Activated naive CD8-positive, alpha-beta T cell (primary cell): ENCODE results near the gene RSAD1.

Experiments
- H3K27ac Mint-ChIP-seq: one replicate; pipeline ENCODE4 v1.8.0; 2021; ENCODE audit warnings: mixed read lengths
- H3K27me3 Mint-ChIP-seq: one replicate; pipeline ENCODE4 v1.8.0; 2021; ENCODE audit warnings: mixed read lengths
- H3K36me3 Mint-ChIP-seq: one replicate; pipeline ENCODE4 v1.8.0; 2021; ENCODE audit warnings: mixed read lengths
- H3K4me1 Mint-ChIP-seq: one replicate; pipeline ENCODE4 v1.8.0; 2021; ENCODE audit warnings: low read depth, mixed read lengths
- H3K4me3 Mint-ChIP-seq: one replicate; pipeline ENCODE4 v1.8.0; 2021; ENCODE audit warnings: mild to moderate bottlenecking, mixed read lengths
- H3K9me3 Mint-ChIP-seq: one replicate; pipeline ENCODE4 v1.8.0; 2021; ENCODE audit warnings: low read depth, mixed read lengths

Gene RSAD1

DNA sequence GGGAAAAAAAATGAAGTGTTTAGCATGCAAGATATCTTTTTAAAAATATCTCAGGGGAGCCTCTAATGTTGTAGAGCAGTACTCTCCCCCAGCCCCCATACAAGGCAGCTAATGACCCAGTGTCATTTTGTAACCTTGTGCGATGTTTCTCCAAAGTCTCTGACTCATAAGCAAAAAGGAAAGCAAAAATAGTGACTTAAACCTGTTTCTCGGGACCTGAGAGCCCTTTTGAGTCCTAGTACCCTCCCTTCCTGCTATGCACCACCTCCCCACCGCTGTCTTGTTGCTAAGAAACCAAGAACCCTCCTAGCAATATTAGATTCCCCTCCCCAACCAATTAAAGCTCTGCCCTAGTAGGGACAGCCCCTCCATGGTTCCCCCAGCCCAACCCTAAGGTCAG lies 32.4 kb downstream of the RSAD1 start:
- no peak overlapping the region for H3K27ac Mint-ChIP-seq

GRCh38 chr17:50513495-50513894 lies 34.8 kb downstream of the RSAD1 start:
- no peak overlapping the region for H3K27ac Mint-ChIP-seq

More for the DNA sequence above, 32.4 kb downstream of the RSAD1 start:
- H3K36me3 Mint-ChIP-seq: no peaks in the 10 kb centered on the region
- no peaks in the 10 kb centered on the region for H3K27me3 Mint-ChIP-seq
- H3K4me1 Mint-ChIP-seq: peaks cover 30% of the 10 kb centered on the region
- no peak overlapping the region for H3K4me3 Mint-ChIP-seq
- H3K9me3 Mint-ChIP-seq: no peaks in the 10 kb centered on the region

GRCh38 chr17:50514388-50514787 lies 35.7 kb downstream of the RSAD1 start:
- H3K9me3 Mint-ChIP-seq: no peaks in the 10 kb centered on the region
- H3K27ac Mint-ChIP-seq: no peak overlapping the region
- H3K36me3 Mint-ChIP-seq: no peaks in the 10 kb centered on the region
- H3K4me1 Mint-ChIP-seq: peaks cover 22% of the 10 kb centered on the region
- no peaks in the 10 kb centered on the region for H3K27me3 Mint-ChIP-seq
- no peak overlapping the region for H3K4me3 Mint-ChIP-seq

More at GRCh38 chr17:50513495-50513894, 34.8 kb downstream of the RSAD1 start:
- no peaks in the 10 kb centered on the region for H3K9me3 Mint-ChIP-seq
- H3K4me3 Mint-ChIP-seq: no peak overlapping the region
- no peaks in the 10 kb centered on the region for H3K27me3 Mint-ChIP-seq
- H3K4me1 Mint-ChIP-seq: peaks cover 30% of the 10 kb centered on the region
- no peaks in the 10 kb centered on the region for H3K36me3 Mint-ChIP-seq

GRCh38 chr17:50514936-50515702 lies 36.5 kb downstream of the RSAD1 start:
- Mint-ChIP-seq H3K27me3 (no peaks in the 10 kb centered on the region), H3K36me3 (no peaks in the 10 kb centered on the region), H3K4me1 (peaks cover 18% of the 10 kb centered on the region), H3K4me3 (no peak overlapping the region), H3K9me3 (no peaks in the 10 kb centered on the region), H3K27ac (no peak overlapping the region)

GRCh38 chr17:50517011-50517410 lies 38.4 kb downstream of the RSAD1 start:
- H3K4me3 Mint-ChIP-seq: no peak overlapping the region
- H3K36me3 Mint-ChIP-seq: peaks cover 2% of the 10 kb centered on the region
- no peaks in the 10 kb centered on the region for H3K27me3 Mint-ChIP-seq
- no peak overlapping the region for H3K27ac Mint-ChIP-seq
- H3K4me1 Mint-ChIP-seq: peaks cover 5% of the 10 kb centered on the region
- no peaks in the 10 kb centered on the region for H3K9me3 Mint-ChIP-seq

GRCh38 chr17:50517504-50518383 lies 39.1 kb downstream of the RSAD1 start:
- Mint-ChIP-seq H3K4me3 (no peak overlapping the region), H3K36me3 (peaks cover 2% of the 10 kb centered on the region), H3K4me1 (peaks cover 4% of the 10 kb centered on the region), H3K27ac (no peak overlapping the region), H3K27me3 (no peaks in the 10 kb centered on the region), H3K9me3 (no peaks in the 10 kb centered on the region)

DNA sequence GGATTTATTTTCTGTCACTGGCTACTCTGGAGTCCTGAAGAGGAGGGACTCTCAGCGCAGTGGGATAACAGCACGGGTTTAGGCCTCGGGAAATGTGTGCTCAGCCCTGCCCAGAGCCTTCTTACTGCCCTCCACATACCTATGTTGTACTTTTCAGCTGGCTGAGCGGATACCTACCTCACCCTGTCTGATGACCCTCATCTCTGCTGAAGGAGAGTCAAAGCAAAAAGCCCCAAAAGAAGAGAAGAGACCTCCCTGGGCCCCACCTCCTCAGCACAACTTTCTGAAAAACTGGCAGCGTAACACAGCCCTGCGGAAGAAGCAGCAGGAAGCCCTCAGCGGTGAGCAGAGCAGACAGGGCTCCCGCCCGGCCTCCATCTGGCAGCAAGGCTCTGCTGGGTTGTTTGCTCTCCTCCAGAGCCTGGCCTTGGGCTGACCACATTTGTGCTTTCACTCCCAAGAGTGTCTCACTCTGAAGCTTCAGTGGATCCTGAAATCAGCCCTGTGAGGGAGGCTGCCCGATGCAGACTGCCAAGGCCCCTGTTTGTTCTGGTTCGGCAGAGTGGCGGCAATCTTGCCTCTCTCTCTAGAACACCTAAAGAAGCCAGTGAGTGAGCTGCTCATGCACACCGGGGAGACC lies 39.8 kb downstream of the RSAD1 start:
- H3K9me3 Mint-ChIP-seq: no peaks in the 10 kb centered on the region
- H3K4me3 Mint-ChIP-seq: no peak overlapping the region
- no peak overlapping the region for H3K27ac Mint-ChIP-seq
- peaks cover 2% of the 10 kb centered on the region for H3K36me3 Mint-ChIP-seq
- no peaks in the 10 kb centered on the region for H3K27me3 Mint-ChIP-seq
- peaks cover 4% of the 10 kb centered on the region for H3K4me1 Mint-ChIP-seq

DNA sequence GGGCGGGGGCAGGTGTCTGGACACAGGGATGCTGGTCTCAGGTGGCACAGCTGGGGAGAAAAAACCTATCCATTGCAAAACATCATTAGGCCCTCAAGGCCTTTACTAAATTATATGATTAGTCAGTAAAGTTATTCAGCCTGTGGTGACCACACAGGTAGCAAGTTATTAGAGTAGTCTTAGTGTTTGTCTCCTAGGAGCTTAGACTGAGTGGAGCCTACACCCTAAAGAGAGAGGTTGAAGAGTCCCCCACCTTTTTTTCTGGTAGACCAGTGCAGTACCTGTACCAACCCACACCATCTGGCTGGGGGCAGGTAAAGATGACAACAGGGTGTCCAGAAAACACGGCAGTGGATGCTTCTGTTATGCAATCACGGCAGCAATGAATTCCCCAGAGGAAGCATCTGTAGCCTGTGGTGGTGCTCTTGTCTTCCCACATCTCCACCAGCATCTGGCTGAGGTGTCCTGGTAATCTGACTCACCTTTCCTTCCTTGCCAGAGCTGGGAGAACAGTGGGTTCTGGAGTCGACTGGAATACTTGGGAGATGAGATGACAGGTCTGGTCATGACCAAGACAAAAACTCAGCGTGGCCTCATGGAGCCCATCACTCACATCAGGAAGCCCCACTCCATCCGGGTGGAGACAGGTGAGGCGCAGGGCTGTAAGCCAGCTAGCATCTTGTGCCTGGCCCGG lies 40.6 kb downstream of the RSAD1 start:
- Mint-ChIP-seq H3K4me1 (peaks cover 4% of the 10 kb centered on the region), H3K4me3 (no peak overlapping the region), H3K27me3 (no peaks in the 10 kb centered on the region), H3K36me3 (peaks cover 2% of the 10 kb centered on the region), H3K27ac (no peak overlapping the region), H3K9me3 (no peaks in the 10 kb centered on the region)

GRCh38 chr17:50520483-50520882 lies 41.8 kb downstream of the RSAD1 start:
- Mint-ChIP-seq H3K9me3 (no peaks in the 10 kb centered on the region), H3K4me3 (no peak overlapping the region), H3K27me3 (no peaks in the 10 kb centered on the region), H3K27ac (no peak overlapping the region), H3K4me1 (peaks cover 4% of the 10 kb centered on the region), H3K36me3 (peaks cover 2% of the 10 kb centered on the region)

- peaks cover 2% of the 10 kb centered on the region for H3K36me3 Mint-ChIP-seq
- peaks cover 4% of the 10 kb centered on the region for H3K4me1 Mint-ChIP-seq
- no peaks in the 10 kb centered on the region for H3K27me3 Mint-ChIP-seq
- H3K27ac Mint-ChIP-seq: no peak overlapping the region
- H3K4me3 Mint-ChIP-seq: no peak overlapping the region
- no peaks in the 10 kb centered on the region for H3K9me3 Mint-ChIP-seq
Measured at GRCh38 chr17:50521514-50521913, 42.9 kb downstream of the RSAD1 start.

DNA sequence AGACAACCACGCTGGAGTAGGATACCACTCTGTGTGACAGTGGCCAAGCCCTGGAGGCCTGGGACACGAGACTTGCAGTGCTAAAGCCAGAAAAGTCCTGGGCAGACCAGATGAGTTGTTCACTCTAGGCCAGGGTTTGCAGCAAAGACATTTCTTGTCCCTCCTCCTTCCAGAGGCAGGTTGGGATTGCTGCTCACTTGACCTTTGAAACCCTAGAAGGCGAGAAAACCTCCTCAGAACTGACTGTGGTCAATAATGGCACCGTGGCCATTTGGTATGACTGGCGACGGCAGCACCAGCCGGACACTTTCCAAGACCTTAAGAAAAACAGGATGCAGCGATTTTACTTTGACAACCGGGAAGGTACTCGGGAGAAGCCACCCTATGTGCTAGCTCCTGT lies 44.1 kb downstream of the RSAD1 start:
- Mint-ChIP-seq H3K27ac (no peak overlapping the region), H3K9me3 (no peaks in the 10 kb centered on the region), H3K27me3 (no peaks in the 10 kb centered on the region), H3K36me3 (peaks cover 2% of the 10 kb centered on the region), H3K4me1 (no peaks in the 10 kb centered on the region), H3K4me3 (no peak overlapping the region)

DNA sequence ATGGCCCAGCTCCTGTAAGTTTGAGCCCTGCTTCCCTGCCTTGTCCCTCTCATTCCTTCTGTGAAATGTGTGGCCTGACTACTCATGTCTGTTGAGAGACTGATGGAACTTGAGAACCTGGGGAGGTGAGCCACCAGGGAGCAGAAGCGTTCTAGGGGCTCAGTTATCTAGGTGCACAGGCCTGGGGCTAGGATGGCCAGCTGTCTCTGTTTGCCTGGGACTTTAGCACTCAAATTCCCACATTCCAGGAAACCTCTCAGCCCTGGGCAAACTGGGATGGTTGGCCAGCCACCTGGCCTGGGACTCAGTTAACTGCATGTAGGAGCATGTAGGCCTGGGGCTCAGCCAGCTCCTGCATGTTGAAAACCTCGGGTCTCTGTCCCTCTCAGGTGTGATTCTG lies 44.5 kb downstream of the RSAD1 start:
- H3K4me3 Mint-ChIP-seq: no peak overlapping the region
- H3K27ac Mint-ChIP-seq: no peak overlapping the region
- peaks cover 2% of the 10 kb centered on the region for H3K36me3 Mint-ChIP-seq
- H3K27me3 Mint-ChIP-seq: no peaks in the 10 kb centered on the region
- no peaks in the 10 kb centered on the region for H3K9me3 Mint-ChIP-seq
- H3K4me1 Mint-ChIP-seq: no peaks in the 10 kb centered on the region

GRCh38 chr17:50524838-50525237 lies 46.2 kb downstream of the RSAD1 start:
- H3K27me3 Mint-ChIP-seq: peaks cover 10% of the 10 kb centered on the region
- peaks cover 2% of the 10 kb centered on the region for H3K36me3 Mint-ChIP-seq
- H3K4me1 Mint-ChIP-seq: no peaks in the 10 kb centered on the region
- H3K9me3 Mint-ChIP-seq: no peaks in the 10 kb centered on the region
- no peak overlapping the region for H3K27ac Mint-ChIP-seq
- no peak overlapping the region for H3K4me3 Mint-ChIP-seq

DNA sequence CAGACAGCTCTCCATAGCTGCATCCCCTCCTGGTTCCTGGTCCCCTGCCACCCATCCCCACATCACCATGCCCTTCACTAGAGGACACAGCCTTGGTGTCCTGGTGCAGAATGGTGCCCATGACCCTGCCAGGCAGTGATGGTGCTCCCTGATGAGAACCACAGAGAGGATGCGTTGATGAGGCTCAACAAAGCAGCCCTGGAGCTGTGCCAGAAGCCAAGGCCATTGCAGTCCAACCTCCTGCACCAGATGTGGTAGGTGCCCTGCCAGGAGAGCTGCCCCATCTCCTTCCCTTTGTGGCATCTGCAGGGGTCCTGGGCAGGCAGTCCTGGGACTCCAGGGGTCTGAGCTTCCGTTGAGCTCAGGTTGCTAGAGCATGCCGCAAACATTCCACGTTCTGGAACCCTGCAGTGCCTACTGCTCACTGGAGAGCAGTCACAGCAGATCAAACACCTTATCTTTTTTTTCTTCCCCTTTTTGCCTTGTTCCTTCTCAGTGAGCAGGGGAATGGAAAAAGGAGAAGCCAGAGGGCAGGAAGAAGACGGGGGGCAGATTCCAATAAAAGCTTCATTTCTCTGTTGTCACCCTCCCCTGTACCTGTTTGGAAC lies 48.6 kb downstream of the RSAD1 start:
- Mint-ChIP-seq H3K4me1 (peaks cover 6% of the 10 kb centered on the region), H3K36me3 (peaks cover 2% of the 10 kb centered on the region), H3K27me3 (peaks cover 23% of the 10 kb centered on the region), H3K4me3 (no peak overlapping the region), H3K27ac (no peak overlapping the region), H3K9me3 (no peaks in the 10 kb centered on the region)
